SK-N-SH (cell line): Measurements from ENCODE around the gene TMPRSS6. TPM values are rescaled to one million over a fixed set of nuclear protein-coding genes. Genes with fewer than 3 reads are reported as not detected.

Experiments used
- CTCF ChIA-PET: fragments of 300-600, 350-600 bp; formaldehyde crosslinking; extraction: SDS; loops from one replicate; lab custom pipeline; 2021; lab: Yijun Ruan, JAX
- POLR2A ChIA-PET: fragments of 350-600 bp; sonication (Branson Sonifier 250); formaldehyde crosslinking; extraction: SDS; loops from one replicate; lab custom pipeline; 2020; ENCODE audit warnings: antibody characterized with exemption, inconsistent platforms; lab: Yijun Ruan, JAX
- DNase-seq: peaks from one replicate; pipeline ENCODE4 v3.0.0; 2012
- H2AFZ ChIP-seq: fragments of 200-600 bp; sonication (generic); 2 replicates; pipeline ENCODE4 v1.8.1; 2016; ENCODE audit warnings: antibody characterized with exemption, mild to moderate bottlenecking, low read depth
- H3F3A ChIP-seq: fragments of 200-600 bp; sonication (generic); replicated peaks from 2 replicates; pipeline ENCODE3; 2016; ENCODE audit warnings: antibody characterized with exemption, mild to moderate bottlenecking; ENCODE audit not compliant: insufficient read depth
- H3K27ac ChIP-seq, 2 experiments: fragments of 200-500 bp in 1 of 2; fragments of 200-600 bp in 1 of 2; sonication (Bioruptor generic) in 1 of 2; sonication (generic), shearing (Covaris generic) in 1 of 2; 2 replicates each; pipeline versions ENCODE4 v1.5.1 to v1.6.1; 2014 to 2016; ENCODE audit warnings: low read depth in 2 of 2, inconsistent platforms in 1 of 2, low read length in 1 of 2, mild to moderate bottlenecking in 1 of 2, mixed read lengths in 1 of 2
- H3K27me3 ChIP-seq: fragments of 200-600 bp; sonication (generic), shearing (Covaris generic); 2 replicates; pipeline ENCODE4 v1.6.1; 2016; ENCODE audit warnings: mixed run types; ENCODE audit not compliant: insufficient read depth
- H3K36me3 ChIP-seq, 2 experiments: fragments of 200-500 bp in 1 of 2; fragments of 200-600 bp in 1 of 2; sonication (Bioruptor generic) in 1 of 2; sonication (generic) in 1 of 2; replicated peaks in 1 of 2; 2 replicates each; pipeline versions ENCODE3 to v1.5.1; 2014 to 2016; ENCODE audit warnings: low read length in 1 of 2, mild to moderate bottlenecking in 1 of 2; ENCODE audit not compliant: insufficient read depth in 2 of 2, control insufficient read depth in 1 of 2
- H3K4me1 ChIP-seq, 2 experiments: fragments of 200-500 bp in 1 of 2; fragments of 200-600 bp in 1 of 2; sonication (Bioruptor generic) in 1 of 2; sonication (generic), shearing (Covaris generic) in 1 of 2; 2 replicates each; pipeline versions ENCODE4 v1.5.1 to v1.6.1; 2014 to 2016; ENCODE audit warnings: low read depth in 1 of 2, low read length in 1 of 2, mixed run types in 1 of 2; ENCODE audit not compliant: insufficient read depth in 2 of 2, control insufficient read depth in 1 of 2
- H3K4me2 ChIP-seq: fragments of 200-600 bp; sonication (generic), shearing (Covaris generic); 2 replicates; pipeline ENCODE4 v1.6.1; 2017; ENCODE audit warnings: mixed run types
- H3K4me3 ChIP-seq, 2 experiments: fragments of 200-500 bp in 1 of 2; fragments of 200-600 bp in 1 of 2; sonication (Bioruptor generic) in 1 of 2; sonication (generic), shearing (Covaris generic) in 1 of 2; 2 replicates each; pipeline versions ENCODE4 v1.5.1 to v1.8.1; 2014 to 2016; ENCODE audit warnings: low read depth in 2 of 2, inconsistent platforms in 1 of 2, low read length in 1 of 2, mild to moderate bottlenecking in 1 of 2, mixed read lengths in 1 of 2, moderate library complexity in 1 of 2
- H3K79me2 ChIP-seq: fragments of 200-600 bp; sonication (generic); 2 replicates; pipeline ENCODE4 v1.8.1; 2017; ENCODE audit warnings: mild to moderate bottlenecking; ENCODE audit not compliant: insufficient read depth
- H3K9ac ChIP-seq: fragments of 200-600 bp; sonication (generic); 2 replicates; pipeline ENCODE4 v1.6.1; 2017; ENCODE audit warnings: mixed run types
- H3K9me2 ChIP-seq: fragments of 200-600 bp; sonication (generic); 2 replicates; pipeline ENCODE4 v1.6.1; 2017; ENCODE audit warnings: mixed run types
- H3K9me3 ChIP-seq: fragments of 200-600 bp; sonication (generic); 2 replicates; pipeline ENCODE4 v1.6.1; 2017; ENCODE audit warnings: mixed run types, mild to moderate bottlenecking, moderate library complexity
- H4K20me1 ChIP-seq: fragments of 200-600 bp; sonication (generic); 2 replicates; pipeline ENCODE4 v1.6.1; 2017; ENCODE audit warnings: mild to moderate bottlenecking, mixed run types; ENCODE audit not compliant: insufficient read depth
- MEF2A ChIP-seq: IDR thresholded peaks from 2 replicates; pipeline ENCODE4 v1.4.0; 2012; ENCODE audit warnings: low read depth, borderline replicate concordance
- MXI1 ChIP-seq: IDR thresholded peaks from 2 replicates; pipeline ENCODE4 v1.6.1; 2012; ENCODE audit warnings: mild to moderate bottlenecking, low read depth, low read length, improper control_type of control experiment
- POLR2AphosphoS5 ChIP-seq: IDR thresholded peaks from 2 replicates; pipeline ENCODE4 v1.6.1; 2012; ENCODE audit warnings: low read depth, low read length
- SIN3A ChIP-seq: IDR thresholded peaks from 2 replicates; pipeline ENCODE4 v1.6.1; 2012; ENCODE audit warnings: low read depth, mild to moderate bottlenecking, low read length, moderate library complexity, borderline replicate concordance
- TAF1 ChIP-seq: IDR thresholded peaks from 2 replicates; pipeline ENCODE4 v1.6.1; 2012; ENCODE audit warnings: low read depth, mild to moderate bottlenecking, low read length, moderate library complexity, borderline replicate concordance
- YY1 ChIP-seq: IDR thresholded peaks from 2 replicates; pipeline ENCODE4 v1.4.0; 2012; ENCODE audit warnings: low read depth, mild to moderate bottlenecking
- WGBS: methylation state at CpG from one replicate; pipeline ENCODE4 v1.1.6; 2017; ENCODE audit warnings: low lambda C conversion rate; 5-methylcytosine and 5-hydroxymethylcytosine counted together
- polyA plus RNA-seq, 3 experiments: library from polyadenylated mRNA; depleted of rRNA; stranded (reverse); fragments of >200 nt; gene quantifications; 2 replicates each; pipeline ENCODE4 v1.2.3, GENCODE V29; 2012
- TF ChIP-seq, protein P1 (sequence below): fragments of 150-350 bp; IDR thresholded peaks from 2 replicates; pipeline ENCODE4 v1.6.1; 2016; ENCODE audit warnings: mild to moderate bottlenecking, low read depth, low read length
- TF ChIP-seq, protein P2 (sequence below): fragments of 200-600 bp; sonication (generic); IDR thresholded peaks from 2 replicates; pipeline ENCODE4 v1.6.1; 2017; ENCODE audit warnings: antibody characterized with exemption, mild to moderate bottlenecking, moderate library complexity
- TF ChIP-seq, protein P3 (sequence below): fragments of 150-350 bp; IDR thresholded peaks from 2 replicates; pipeline ENCODE4 v1.6.1; 2017; ENCODE audit warnings: antibody characterized with exemption, low read length, low read depth, borderline replicate concordance

Gene TMPRSS6
- polyA plus RNA-seq, 1 of the 3 experiments (the other 2 are of a cell fraction): not detected

DNA sequence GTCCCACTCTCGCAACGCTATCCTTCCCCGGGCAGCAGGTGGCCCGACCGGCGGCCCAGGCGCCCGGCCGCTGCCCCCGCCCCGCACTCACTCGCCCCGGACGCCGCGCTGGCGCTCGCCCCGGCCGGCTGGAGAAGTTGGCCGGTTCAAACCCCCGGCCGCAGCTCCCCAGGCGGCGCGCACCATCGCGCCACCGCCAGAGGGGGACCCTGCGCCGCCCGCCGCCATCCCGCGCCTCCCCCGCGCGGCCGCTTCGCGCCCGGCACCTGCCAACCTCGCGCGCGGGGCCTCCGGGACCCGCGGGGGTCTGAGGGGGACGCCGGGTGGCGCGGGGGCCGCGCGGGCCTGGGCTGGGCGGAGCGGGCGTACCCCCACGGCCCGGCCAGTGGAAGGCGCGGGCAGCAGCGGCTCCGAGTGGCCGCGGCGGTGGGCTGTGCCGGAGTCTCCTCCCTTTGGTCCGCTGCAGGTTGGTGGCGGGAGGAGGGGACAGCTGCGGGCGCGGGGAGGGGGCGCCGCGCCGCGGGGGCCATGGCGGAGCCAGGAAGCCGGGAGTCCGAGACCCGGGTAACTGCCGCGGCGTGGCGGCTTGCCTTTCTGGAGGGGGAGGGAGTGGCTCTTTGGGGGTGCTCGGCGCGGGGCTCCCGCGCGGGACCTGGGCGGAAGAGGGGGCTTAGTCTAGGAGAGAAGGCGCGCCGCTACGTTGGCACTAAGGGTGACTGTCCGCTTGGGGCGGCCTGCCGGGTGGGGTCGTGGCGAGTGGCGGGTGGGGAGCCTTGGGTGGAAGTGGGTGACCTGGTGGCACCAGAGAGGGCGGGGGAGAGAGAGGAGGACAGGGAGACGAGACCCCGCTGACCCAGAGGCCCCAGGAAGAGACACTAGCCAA lies 90.0 kb downstream of the TMPRSS6 start, which contains the start of the genes MPST and TST:
Gene MPST, plus strand, starts transcription at position 434 of the 883 bp plus-strand sequence. Its CDS starts 95 bp downstream, at position 529.
Gene TST, minus strand, starts transcription at position 139 of the 883 bp plus-strand sequence. CDS start 715 bp downstream, outside the sequence.
- H2AFZ ChIP-seq: peak within 1 kb of the TSS; percentile 96
- H3K4me3 ChIP-seq: peak within 1 kb of the TSS; percentile 92 to 94
- no peaks in the 10 kb centered on the region for H3K27me3 ChIP-seq
- H3K9me3 ChIP-seq: no peaks in the 10 kb centered on the region
- peak within 1 kb of the TSS; percentile 71 for H3K9ac ChIP-seq
- TF ChIP-seq, protein P1, sequence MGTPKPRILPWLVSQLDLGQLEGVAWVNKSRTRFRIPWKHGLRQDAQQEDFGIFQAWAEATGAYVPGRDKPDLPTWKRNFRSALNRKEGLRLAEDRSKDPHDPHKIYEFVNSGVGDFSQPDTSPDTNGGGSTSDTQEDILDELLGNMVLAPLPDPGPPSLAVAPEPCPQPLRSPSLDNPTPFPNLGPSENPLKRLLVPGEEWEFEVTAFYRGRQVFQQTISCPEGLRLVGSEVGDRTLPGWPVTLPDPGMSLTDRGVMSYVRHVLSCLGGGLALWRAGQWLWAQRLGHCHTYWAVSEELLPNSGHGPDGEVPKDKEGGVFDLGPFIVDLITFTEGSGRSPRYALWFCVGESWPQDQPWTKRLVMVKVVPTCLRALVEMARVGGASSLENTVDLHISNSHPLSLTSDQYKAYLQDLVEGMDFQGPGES: no peak
- TF ChIP-seq TAF1: peak; percentile 77
- TF ChIP-seq, protein P2, sequence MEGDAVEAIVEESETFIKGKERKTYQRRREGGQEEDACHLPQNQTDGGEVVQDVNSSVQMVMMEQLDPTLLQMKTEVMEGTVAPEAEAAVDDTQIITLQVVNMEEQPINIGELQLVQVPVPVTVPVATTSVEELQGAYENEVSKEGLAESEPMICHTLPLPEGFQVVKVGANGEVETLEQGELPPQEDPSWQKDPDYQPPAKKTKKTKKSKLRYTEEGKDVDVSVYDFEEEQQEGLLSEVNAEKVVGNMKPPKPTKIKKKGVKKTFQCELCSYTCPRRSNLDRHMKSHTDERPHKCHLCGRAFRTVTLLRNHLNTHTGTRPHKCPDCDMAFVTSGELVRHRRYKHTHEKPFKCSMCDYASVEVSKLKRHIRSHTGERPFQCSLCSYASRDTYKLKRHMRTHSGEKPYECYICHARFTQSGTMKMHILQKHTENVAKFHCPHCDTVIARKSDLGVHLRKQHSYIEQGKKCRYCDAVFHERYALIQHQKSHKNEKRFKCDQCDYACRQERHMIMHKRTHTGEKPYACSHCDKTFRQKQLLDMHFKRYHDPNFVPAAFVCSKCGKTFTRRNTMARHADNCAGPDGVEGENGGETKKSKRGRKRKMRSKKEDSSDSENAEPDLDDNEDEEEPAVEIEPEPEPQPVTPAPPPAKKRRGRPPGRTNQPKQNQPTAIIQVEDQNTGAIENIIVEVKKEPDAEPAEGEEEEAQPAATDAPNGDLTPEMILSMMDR: 0 out of 2 replicates have a peak, but pooled peaks have one; percentile 18
- TF ChIP-seq MEF2A: no peak
- TF ChIP-seq, protein P3, sequence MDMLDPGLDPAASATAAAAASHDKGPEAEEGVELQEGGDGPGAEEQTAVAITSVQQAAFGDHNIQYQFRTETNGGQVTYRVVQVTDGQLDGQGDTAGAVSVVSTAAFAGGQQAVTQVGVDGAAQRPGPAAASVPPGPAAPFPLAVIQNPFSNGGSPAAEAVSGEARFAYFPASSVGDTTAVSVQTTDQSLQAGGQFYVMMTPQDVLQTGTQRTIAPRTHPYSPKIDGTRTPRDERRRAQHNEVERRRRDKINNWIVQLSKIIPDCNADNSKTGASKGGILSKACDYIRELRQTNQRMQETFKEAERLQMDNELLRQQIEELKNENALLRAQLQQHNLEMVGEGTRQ: no peak
- peak; percentile 7; the same call in 1 of the 2 replicates for TF ChIP-seq MXI1
- peak; percentile 42; the same call in 1 of the 2 replicates for TF ChIP-seq SIN3A
- peak; percentile 31; the same call in 1 of the 2 replicates for TF ChIP-seq POLR2AphosphoS5
- peak; percentile 57; the same call in 1 of the 2 replicates for TF ChIP-seq YY1
- peaks cover 3 to 9% of the 10 kb centered on the region in 2 experiments for H3K36me3 ChIP-seq
- ChIA-PET CTCF (interaction anchor here (0.7 to 2.3 kb wide), 12 partner anchors 9 to 262 kb away, joined by 3 to 17 read pairs (median 3); no protein-coding TSS in a partner anchor), POLR2A (interaction anchor here (0.7 to 1.8 kb wide), 3 partner anchors 9 to 225 kb away, joined by 3 to 5 read pairs (median 4); partner anchors contain the start of gene KCTD17)
- 2% methylated on average over 14 of the region's 107 CpGs for WGBS
- no peaks in the 10 kb centered on the region for H4K20me1 ChIP-seq
- H3K4me2 ChIP-seq: peak within 1 kb of the TSS; percentile 94
- H3K9me2 ChIP-seq: no peaks in the 10 kb centered on the region
- DNase-seq: peak; percentile 97
- no peaks in the 10 kb centered on the region for H3F3A ChIP-seq
- peaks cover 41% of the 10 kb centered on the region for H3K79me2 ChIP-seq
- peaks cover 12 to 28% of the 10 kb centered on the region in 2 experiments; a peak in 2 of 4 replicates for H3K4me1 ChIP-seq
- peak within 1 kb of the TSS; percentile 42 to 89 for H3K27ac ChIP-seq
